DOHH2 (cell line): ENCODE results near the gene SHISA5.
A peak's percentile ranks its signal among the peaks of the same experiment; 100 is the strongest.

Experiments
- H3F3A ChIP-seq: fragments of 200-600 bp; sonication (generic), shearing (Covaris generic); 2 replicates; pipeline ENCODE4 v1.6.0; 2016; ENCODE audit warnings: antibody characterized with exemption, mild to moderate bottlenecking; ENCODE audit not compliant: control insufficient read depth, insufficient read depth
- H3K27ac ChIP-seq: fragments of 200-600 bp; sonication (generic); 2 replicates; pipeline ENCODE4 v1.5.1; 2014; ENCODE audit warnings: low read depth, mild to moderate bottlenecking, low read length, moderate library complexity
- H3K27me3 ChIP-seq: fragments of 200-600 bp; sonication (generic); 2 replicates; pipeline ENCODE4 v1.6.1; 2014; ENCODE audit warnings: mild to moderate bottlenecking, low read length, mixed read lengths; ENCODE audit not compliant: control insufficient read depth
- H3K36me3 ChIP-seq: fragments of 200-600 bp; sonication (generic); 2 replicates; pipeline ENCODE4 v1.6.1; 2014; ENCODE audit warnings: mild to moderate bottlenecking, low read length, moderate library complexity, mixed read lengths; ENCODE audit not compliant: control insufficient read depth
- H3K4me1 ChIP-seq: fragments of 200-600 bp; sonication (generic); 2 replicates; pipeline ENCODE4 v1.6.1; 2014; ENCODE audit warnings: mild to moderate bottlenecking, low read length, mixed read lengths; ENCODE audit not compliant: control insufficient read depth
- H3K4me2 ChIP-seq: fragments of 200-600 bp; sonication (generic); 2 replicates; pipeline ENCODE4 v1.6.0; 2014; ENCODE audit warnings: mild to moderate bottlenecking, low read length, moderate library complexity
- H3K4me3 ChIP-seq: fragments of 200-600 bp; sonication (generic); 2 replicates; pipeline ENCODE4 v1.5.1; 2014; ENCODE audit warnings: mild to moderate bottlenecking, low read length, mixed read lengths
- H3K79me2 ChIP-seq: fragments of 200-600 bp; sonication (generic); 2 replicates; pipeline ENCODE4 v1.6.1; 2014; ENCODE audit warnings: mild to moderate bottlenecking, low read length, mixed read lengths; ENCODE audit not compliant: control insufficient read depth
- H3K9me2 ChIP-seq: fragments of 200-600 bp; sonication (generic); replicated peaks from 2 replicates; pipeline ENCODE4 v1.6.1; 2014; ENCODE audit warnings: mild to moderate bottlenecking, low read length, mixed read lengths; ENCODE audit not compliant: control insufficient read depth
- H3K9me3 ChIP-seq: fragments of 200-600 bp; sonication (generic); 2 replicates; pipeline ENCODE4 v1.6.1; 2014; ENCODE audit warnings: antibody characterized with exemption, low read length, mixed read lengths; ENCODE audit not compliant: control insufficient read depth, insufficient read depth
- H4K20me1 ChIP-seq: fragments of 200-600 bp; sonication (generic); 2 replicates; pipeline ENCODE4 v1.6.0; 2014; ENCODE audit warnings: low read depth, mild to moderate bottlenecking, antibody characterized with exemption, low read length, moderate library complexity; ENCODE audit not compliant: control insufficient read depth, insufficient read depth
- EZH2phosphoT487 ChIP-seq: fragments of 200-600 bp; sonication (generic); IDR thresholded peaks from 2 replicates; pipeline ENCODE4 v1.6.1; 2017; ENCODE audit warnings: borderline replicate concordance, mild to moderate bottlenecking, antibody characterized with exemption, low read length, moderate library complexity, mixed read lengths
- TF ChIP-seq, protein P1 (sequence below): fragments of 200-600 bp; sonication (generic); IDR thresholded peaks from one replicate; pipeline ENCODE4 v1.5.1; 2014; ENCODE audit warnings: antibody characterized with exemption, mild to moderate bottlenecking, low read depth, low read length; ENCODE audit not compliant: poor library complexity, severe bottlenecking

Gene SHISA5

DNA sequence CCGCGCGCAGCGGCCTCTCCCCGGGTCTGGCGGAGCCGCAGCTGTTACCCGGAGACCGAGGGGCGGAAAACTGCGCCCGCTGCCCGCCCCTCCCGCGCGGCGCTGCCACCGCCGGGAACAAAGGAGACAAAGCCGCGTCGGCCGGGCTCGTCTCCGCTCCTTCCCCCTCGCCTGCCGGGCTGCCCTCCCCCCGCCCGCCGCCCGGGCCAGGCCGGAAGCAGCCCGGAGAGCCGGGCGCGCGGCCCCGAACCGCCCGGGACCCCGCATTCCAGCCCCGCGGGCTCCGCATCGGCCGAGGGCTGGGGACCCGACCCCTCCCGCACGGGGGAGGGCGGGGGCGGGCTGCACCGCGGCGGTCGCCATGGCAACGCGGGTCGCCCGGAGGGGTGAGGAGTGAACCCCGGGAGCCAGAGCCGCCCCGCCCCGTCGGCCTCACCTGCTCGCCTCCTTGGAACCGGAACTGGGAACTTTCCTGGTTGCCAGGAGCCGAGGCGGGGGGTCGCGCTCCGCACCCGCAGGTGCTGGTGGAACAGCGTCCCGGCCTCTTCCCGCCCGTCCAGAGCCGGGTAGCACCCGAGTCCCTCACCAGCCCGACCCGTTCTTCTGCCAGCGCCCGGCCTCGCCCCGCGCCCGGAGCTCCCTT is 74.5 kb downstream of the SHISA5 start:
- Histone ChIP-seq H4K20me1 (no peaks in the 10 kb centered on the region), H3K27ac (no peak overlapping the region), H3F3A (no peaks in the 10 kb centered on the region), H3K9me3 (no peaks in the 10 kb centered on the region), H3K4me3 (peak overlapping the region; percentile 77), H3K9me2 (no peaks in the 10 kb centered on the region), H3K4me1 (peaks cover 9% of the 10 kb centered on the region), H3K27me3 (peaks cover 16% of the 10 kb centered on the region), H3K36me3 (peaks cover 33% of the 10 kb centered on the region), H3K4me2 (peak overlapping the region; percentile 92), H3K79me2 (no peaks in the 10 kb centered on the region)
- TF ChIP-seq, protein P1, sequence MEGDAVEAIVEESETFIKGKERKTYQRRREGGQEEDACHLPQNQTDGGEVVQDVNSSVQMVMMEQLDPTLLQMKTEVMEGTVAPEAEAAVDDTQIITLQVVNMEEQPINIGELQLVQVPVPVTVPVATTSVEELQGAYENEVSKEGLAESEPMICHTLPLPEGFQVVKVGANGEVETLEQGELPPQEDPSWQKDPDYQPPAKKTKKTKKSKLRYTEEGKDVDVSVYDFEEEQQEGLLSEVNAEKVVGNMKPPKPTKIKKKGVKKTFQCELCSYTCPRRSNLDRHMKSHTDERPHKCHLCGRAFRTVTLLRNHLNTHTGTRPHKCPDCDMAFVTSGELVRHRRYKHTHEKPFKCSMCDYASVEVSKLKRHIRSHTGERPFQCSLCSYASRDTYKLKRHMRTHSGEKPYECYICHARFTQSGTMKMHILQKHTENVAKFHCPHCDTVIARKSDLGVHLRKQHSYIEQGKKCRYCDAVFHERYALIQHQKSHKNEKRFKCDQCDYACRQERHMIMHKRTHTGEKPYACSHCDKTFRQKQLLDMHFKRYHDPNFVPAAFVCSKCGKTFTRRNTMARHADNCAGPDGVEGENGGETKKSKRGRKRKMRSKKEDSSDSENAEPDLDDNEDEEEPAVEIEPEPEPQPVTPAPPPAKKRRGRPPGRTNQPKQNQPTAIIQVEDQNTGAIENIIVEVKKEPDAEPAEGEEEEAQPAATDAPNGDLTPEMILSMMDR, result no peak
- no peak for TF ChIP-seq EZH2phosphoT487

DNA sequence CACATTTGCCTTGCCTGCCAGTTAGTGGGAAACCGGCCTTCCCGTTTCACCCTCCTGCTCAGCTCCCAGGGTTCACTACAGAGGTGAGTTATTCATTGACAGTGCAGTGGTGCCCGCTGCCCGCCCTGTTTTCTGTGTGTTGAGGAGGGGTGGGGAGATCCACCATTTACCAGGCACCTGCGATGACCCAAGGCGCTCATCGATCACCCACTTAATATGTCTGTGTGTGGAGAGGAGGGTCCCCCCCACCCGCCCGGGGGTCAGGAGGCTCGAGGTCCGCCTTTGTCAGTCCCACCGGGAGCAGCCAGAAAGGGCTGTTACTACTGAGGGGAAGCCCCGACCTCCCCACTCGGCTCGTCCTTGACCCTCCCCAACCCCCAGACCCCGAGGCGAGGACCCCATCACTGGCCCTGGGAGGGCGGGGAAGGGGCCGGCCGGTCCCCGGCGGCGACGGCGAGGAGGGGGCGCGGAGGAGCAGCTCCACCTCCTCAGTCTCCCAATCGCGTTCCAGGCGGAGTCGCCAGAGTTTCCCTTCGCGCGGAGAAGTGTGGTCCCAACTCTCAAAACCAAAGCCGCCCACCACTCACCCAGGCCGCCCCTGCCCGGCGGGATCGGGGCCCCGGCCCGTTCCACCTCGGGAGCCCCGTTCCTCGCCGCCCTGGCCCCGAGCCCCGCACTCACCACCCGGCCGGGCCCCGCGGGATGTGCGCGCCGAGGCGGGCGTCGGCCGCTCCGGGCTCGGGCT is 75.2 kb downstream of the SHISA5 start:
- Histone ChIP-seq H3K36me3 (peaks cover 27% of the 10 kb centered on the region), H3F3A (no peaks in the 10 kb centered on the region), H4K20me1 (no peaks in the 10 kb centered on the region), H3K27me3 (peaks cover 16% of the 10 kb centered on the region), H3K9me3 (no peaks in the 10 kb centered on the region), H3K4me2 (peak overlapping the region; percentile 92), H3K4me1 (peaks cover 9% of the 10 kb centered on the region), H3K9me2 (no peaks in the 10 kb centered on the region), H3K79me2 (no peaks in the 10 kb centered on the region), H3K4me3 (peak overlapping the region; percentile 77), H3K27ac (no peak overlapping the region)
- peak; percentile 96; the same call in 1 of the 2 replicates for TF ChIP-seq EZH2phosphoT487
- TF ChIP-seq, protein P1, result no peak

DNA sequence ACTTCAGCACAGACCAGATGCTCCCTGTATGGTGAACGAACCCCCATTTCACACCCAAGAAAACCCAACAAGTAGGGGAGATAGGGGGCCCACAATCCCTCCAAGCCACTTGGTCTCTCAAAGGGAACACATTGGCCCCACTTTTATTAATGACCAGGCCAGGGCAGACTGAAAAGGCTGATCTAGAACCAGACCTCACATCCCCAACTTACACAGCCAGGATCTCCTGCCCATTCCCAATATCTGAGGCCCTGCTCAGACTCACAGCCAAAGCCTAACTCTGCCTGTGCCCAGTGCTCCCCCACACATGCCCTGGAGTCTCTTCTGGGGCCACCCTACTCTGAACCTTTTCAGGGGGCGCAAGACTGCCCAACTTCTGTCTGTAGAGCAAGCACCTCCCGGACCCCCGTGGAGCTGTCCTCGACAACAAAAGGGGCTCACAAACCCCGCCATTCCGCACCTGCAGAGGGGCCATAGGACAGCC is 75.8 kb downstream of the SHISA5 start:
- no peak overlapping the region for H3K4me3 ChIP-seq
- H3K4me1 ChIP-seq, result peaks cover 9% of the 10 kb centered on the region
- H3K79me2 ChIP-seq, result no peaks in the 10 kb centered on the region
- no peaks in the 10 kb centered on the region for H3F3A ChIP-seq
- no peak overlapping the region for H3K27ac ChIP-seq
- H4K20me1 ChIP-seq, result no peaks in the 10 kb centered on the region
- H3K4me2 ChIP-seq, result no peak overlapping the region
- H3K9me3 ChIP-seq, result no peaks in the 10 kb centered on the region
- no peaks in the 10 kb centered on the region for H3K9me2 ChIP-seq
- TF ChIP-seq, protein P1, result no peak
- no peak for TF ChIP-seq EZH2phosphoT487
- peaks cover 20% of the 10 kb centered on the region for H3K36me3 ChIP-seq
- H3K27me3 ChIP-seq, result peaks cover 16% of the 10 kb centered on the region
